ENCODE results near the gene RNF126. TPM values are rescaled to one million over a fixed set of nuclear protein-coding genes. Genes with fewer than 3 reads are reported as not detected.

The RNF126 gene
- polyA plus RNA-seq, 1 donor (not counting 4 experiments of a cell fraction or from before 2014, with no cell fraction given), result 8.2 TPM

GRCh38 chr19:677201-677600 is 14.2 kb upstream of the RNF126 start:
- Histone ChIP-seq H3K36me3 (ENCODE audit: control insufficient read depth in 2 of 2, extremely low read depth in 1 of 2, insufficient read depth in 2 of 2, low read length in 2 of 2) (peaks cover 9 to 29% of the 10 kb centered on the region in 2 experiments), H3K9me1 (ENCODE audit: control insufficient read depth, extremely low read depth, insufficient read depth, low read length) (peaks cover 2% of the 10 kb centered on the region), H3K9ac (ENCODE audit: control insufficient read depth, extremely low read depth, insufficient read depth, low read length) (peak overlapping the region; percentile 99), H2AFZ (ENCODE audit: control insufficient read depth, low read length) (no peak overlapping the region), H4K20me1 (ENCODE audit: control insufficient read depth, extremely low read depth, insufficient read depth, low read length) (peaks cover 19% of the 10 kb centered on the region), H3K27ac (ENCODE audit: control insufficient read depth, insufficient read depth, low read length) (peak overlapping the region; percentile 93), H3K4me3 (ENCODE audit: control insufficient read depth in 2 of 3, extremely low read depth in 1 of 3, insufficient read depth in 2 of 3, low read depth in 1 of 3, low read length in 3 of 3) (peak overlapping the region; percentile 76 to 92 (median 89)), H3K4me2 (ENCODE audit: control insufficient read depth, extremely low read depth, insufficient read depth, low read depth, low read length) (peak overlapping the region; percentile 90), H3K4me1 (ENCODE audit: control insufficient read depth, extremely low read depth, insufficient read depth, low read length) (peaks cover 26% of the 10 kb centered on the region), H3K9me3 (ENCODE audit: control insufficient read depth, low read depth, low read length) (no peaks in the 10 kb centered on the region), H3K27me3 (ENCODE audit: control insufficient read depth, extremely low read depth, insufficient read depth, low read length) (no peaks in the 10 kb centered on the region), H3K79me2 (ENCODE audit: control insufficient read depth, insufficient read depth, low read length) (peaks cover 23% of the 10 kb centered on the region)
- FAIRE-seq, result peak; percentile 36
- dilution Hi-C loops (cut with MboI; ENCODE audit: extremely low pct_ligation_motif_present, low sequenced_read_pairs), result no loop called here
- TF ChIP-seq EZH2 (IDR thresholded peaks at IDR 0.05; ENCODE audit: low read length), result no peak
- TF ChIP-seq CTCF (optimal IDR thresholded peaks at IDR 0.05 in 1 of 3, IDR thresholded peaks at IDR 0.05 in 1 of 3, conservative IDR thresholded peaks at IDR 0.05 in 1 of 3; ENCODE audit: extremely low read depth in 1 of 3, insufficient read depth in 2 of 3, low read length in 3 of 3), result no peak
- no peak for DNase-seq (ENCODE audit: low read depth, low spot score)

GRCh38 chr19:676339-677105 is 13.5 kb upstream of the RNF126 start, which contains the start of gene FSTL3:
TSS of gene FSTL3 (plus strand) at chr19:676392. CDS start at chr19:676424, 32 bp downstream.
- Histone ChIP-seq H3K4me1 (ENCODE audit: control insufficient read depth, extremely low read depth, insufficient read depth, low read length) (peaks cover 26% of the 10 kb centered on the region), H3K4me3 (ENCODE audit: control insufficient read depth in 2 of 3, extremely low read depth in 1 of 3, insufficient read depth in 2 of 3, low read depth in 1 of 3, low read length in 3 of 3) (peak within 1 kb of the TSS; percentile 76 to 92 (median 89)), H3K4me2 (ENCODE audit: control insufficient read depth, extremely low read depth, insufficient read depth, low read depth, low read length) (peak within 1 kb of the TSS; percentile 86), H3K27ac (ENCODE audit: control insufficient read depth, insufficient read depth, low read length) (peak within 1 kb of the TSS; percentile 93), H3K79me2 (ENCODE audit: control insufficient read depth, insufficient read depth, low read length) (peaks cover 23% of the 10 kb centered on the region), H3K9me1 (ENCODE audit: control insufficient read depth, extremely low read depth, insufficient read depth, low read length) (peaks cover 2% of the 10 kb centered on the region), H2AFZ (ENCODE audit: control insufficient read depth, low read length) (peak within 1 kb of the TSS; percentile 19), H3K9me3 (ENCODE audit: control insufficient read depth, low read depth, low read length) (no peaks in the 10 kb centered on the region), H4K20me1 (ENCODE audit: control insufficient read depth, extremely low read depth, insufficient read depth, low read length) (peaks cover 16% of the 10 kb centered on the region), H3K36me3 (ENCODE audit: control insufficient read depth in 2 of 2, extremely low read depth in 1 of 2, insufficient read depth in 2 of 2, low read length in 2 of 2) (peaks cover 7 to 23% of the 10 kb centered on the region in 2 experiments), H3K27me3 (ENCODE audit: control insufficient read depth, extremely low read depth, insufficient read depth, low read length) (no peaks in the 10 kb centered on the region), H3K9ac (ENCODE audit: control insufficient read depth, extremely low read depth, insufficient read depth, low read length) (peak within 1 kb of the TSS; percentile 99)
- no peak for TF ChIP-seq CTCF (optimal IDR thresholded peaks at IDR 0.05 in 1 of 3, IDR thresholded peaks at IDR 0.05 in 1 of 3, conservative IDR thresholded peaks at IDR 0.05 in 1 of 3; ENCODE audit: extremely low read depth in 1 of 3, insufficient read depth in 2 of 3, low read length in 3 of 3)
- TF ChIP-seq EZH2 (IDR thresholded peaks at IDR 0.05; ENCODE audit: low read length), result no peak
- FAIRE-seq (peak; percentile 23), DNase-seq (ENCODE audit: low read depth, low spot score) (no peak)
- dilution Hi-C loops (cut with MboI; ENCODE audit: extremely low pct_ligation_motif_present, low sequenced_read_pairs), result no loop called here
